Endometrial microvascular endothelial cells (primary cell): ENCODE data around the gene BLOC1S4. TPM values are rescaled to one million over a fixed set of nuclear protein-coding genes. Genes with fewer than 3 reads are reported as not detected.
"Not testable (repeated sequence)": the region's sequence is repeated elsewhere in the genome, so short reads cannot be mapped to it uniquely, and the experiment has no call there.

Experiments
- in situ Hi-C: cut with HindIII; loops from 2 replicates; pipeline ENCODE4 v1.10.0; 2017; ENCODE audit warnings: low sequenced_read_pairs, low pct_unique_long_range_greater_than_20kb; ENCODE audit errors: inconsistent ontology term
- total RNA-seq: library from RNA; depleted of rRNA; stranded (reverse); fragments of >200 nt; gene quantifications from one replicate; pipeline ENCODE4 v1.2.3, GENCODE V29; 2015; ENCODE audit errors: inconsistent ontology term

The BLOC1S4 gene
- total RNA-seq, 1 donor from 2014 or later, result 10.1 TPM

DNA sequence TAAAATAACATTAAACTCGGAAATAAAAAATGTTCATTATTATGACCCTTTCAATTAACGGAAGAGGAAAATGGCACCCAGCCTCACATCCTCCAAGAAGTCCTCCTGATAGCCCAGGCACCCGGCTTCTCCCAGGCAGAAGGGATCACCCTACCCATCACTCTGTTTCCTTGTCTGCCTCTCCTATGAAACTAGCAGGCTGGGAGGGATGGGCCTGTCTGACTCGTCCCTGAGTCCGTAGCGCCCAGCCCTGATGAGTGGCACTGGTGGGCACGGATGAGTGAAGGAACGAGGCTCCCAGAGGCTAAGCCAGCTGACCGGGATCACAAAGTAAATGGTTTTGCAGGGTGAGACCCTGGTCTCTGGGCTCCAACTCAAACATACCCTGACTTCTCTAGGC, 37.9 kb downstream of the BLOC1S4 start:
- in situ Hi-C loops, result no loop called here

GRCh38 chr4:6754481-6755087, 38.6 kb downstream of the BLOC1S4 start:
- in situ Hi-C loops, result no loop called here

GRCh38 chr4:6755088-6755753, 39.2 kb downstream of the BLOC1S4 start:
- in situ Hi-C loops, result no loop called here

DNA sequence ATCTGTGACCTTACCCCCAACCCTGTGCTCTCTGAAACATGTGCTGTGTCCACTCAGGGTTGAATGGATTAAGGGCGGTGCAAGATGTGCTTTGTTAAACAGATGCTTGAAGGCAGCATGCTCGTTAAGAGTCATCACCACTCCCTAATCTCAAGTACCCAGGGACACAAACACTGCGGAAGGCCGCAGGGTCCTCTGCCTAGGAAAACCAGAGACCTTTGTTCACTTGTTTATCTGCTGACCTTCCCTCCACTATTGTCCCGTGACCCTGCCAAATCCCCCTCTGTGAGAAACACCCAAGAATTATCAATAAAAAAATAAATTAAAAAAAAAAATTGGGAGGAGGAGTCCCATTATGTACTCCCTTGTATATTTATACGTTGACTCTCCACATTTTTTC, 40.4 kb downstream of the BLOC1S4 start:
- in situ Hi-C loops, result not testable (repeated sequence)

GRCh38 chr4:6758728-6759127, 42.8 kb downstream of the BLOC1S4 start:
- in situ Hi-C loops, result no loop called here

DNA sequence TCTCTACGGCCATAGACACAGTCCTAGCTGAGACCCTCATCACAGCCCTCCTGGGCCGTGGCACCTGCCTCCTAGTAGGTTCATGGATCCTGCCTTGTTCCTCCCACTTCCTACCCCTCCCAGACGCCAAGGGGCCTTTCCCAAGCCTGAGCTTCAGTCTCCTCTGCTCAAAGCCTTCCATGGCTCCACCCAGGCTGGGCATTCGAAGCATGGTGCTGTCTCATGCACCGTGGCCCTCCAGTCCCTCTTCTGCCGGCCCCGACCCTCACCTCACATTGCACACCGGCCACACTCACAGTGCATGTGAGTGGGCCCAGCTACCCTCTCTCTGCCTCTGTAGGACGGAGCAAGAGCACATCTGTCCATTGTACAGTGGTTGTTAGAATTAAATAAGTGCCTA, 44.9 kb downstream of the BLOC1S4 start:
- in situ Hi-C loops, result no loop called here

DNA sequence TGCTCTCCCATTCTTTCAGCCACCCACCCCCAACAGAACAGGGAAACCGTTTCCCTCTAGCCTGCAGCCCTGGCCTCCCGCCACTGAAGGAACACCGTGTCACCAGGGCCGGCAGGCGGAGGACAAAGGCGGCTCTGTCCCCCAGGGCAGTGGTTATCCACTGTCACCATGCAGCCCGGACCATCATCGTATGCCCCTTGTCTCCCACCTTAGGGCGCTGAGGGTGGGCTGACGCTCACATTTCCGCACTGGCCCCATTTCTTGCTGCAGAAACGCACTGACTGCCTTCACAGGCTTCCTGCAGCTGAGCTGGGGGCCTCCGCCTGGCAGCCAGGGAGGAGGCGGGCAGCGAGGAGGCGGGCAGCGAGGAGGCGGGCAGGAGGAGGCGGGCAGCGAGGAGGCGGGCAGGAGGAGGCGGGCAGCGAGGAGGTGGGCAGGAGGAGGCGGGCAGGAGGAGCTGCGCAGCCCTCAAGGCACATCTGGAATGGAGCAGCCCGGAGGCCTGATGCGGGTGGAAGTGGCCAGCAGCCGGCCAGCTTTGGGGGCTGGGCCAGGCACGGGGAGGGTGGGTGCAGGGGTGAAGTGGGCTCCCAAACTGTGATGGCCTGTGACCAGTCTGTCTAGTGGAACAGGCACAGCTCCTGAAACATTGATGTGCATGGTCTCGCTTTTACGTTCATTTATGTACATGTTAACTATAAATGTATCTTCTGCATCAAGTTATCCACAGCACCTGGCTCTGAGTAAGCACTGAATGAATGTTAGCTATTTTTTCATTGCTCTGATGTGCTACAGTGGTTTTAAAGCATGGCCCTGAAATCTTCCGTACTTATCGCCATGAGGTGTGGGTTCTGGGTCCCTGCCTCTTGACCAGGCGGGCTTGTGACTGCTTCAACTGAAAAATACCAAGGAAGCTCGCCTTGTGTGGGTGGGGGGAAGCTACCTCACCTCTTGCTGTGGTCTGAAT, 46.0 kb downstream of the BLOC1S4 start:
- in situ Hi-C loops, result no loop called here

DNA sequence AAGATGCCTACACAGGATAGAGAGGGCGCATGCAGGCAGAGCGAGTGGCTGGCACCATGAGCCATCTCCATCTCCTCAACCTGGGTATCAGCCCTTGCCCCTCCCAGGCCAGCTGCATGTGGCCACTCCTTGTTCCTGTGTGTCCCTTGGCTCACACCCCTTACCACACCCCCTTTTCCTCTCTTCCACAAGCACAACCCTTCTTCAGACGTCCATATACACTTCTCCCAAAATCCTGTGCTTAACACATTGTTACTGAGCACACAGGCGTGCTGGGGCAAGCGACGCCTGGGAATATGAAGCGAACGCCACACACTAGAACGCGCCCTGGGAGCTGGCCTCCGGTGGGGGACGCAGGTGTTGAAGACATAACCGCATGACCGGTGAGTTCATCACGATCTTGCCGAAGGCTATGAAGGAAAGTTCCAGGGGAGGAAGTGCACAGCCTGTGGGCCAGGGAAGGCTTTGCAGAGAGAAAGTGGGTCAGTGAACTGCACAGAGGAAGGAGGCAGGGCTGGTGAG, 47.4 kb downstream of the BLOC1S4 start:
- in situ Hi-C loops, result no loop called here

GRCh38 chr4:6764976-6765620, 49.1 kb downstream of the BLOC1S4 start:
- in situ Hi-C loops, result no loop called here

GRCh38 chr4:6765703-6766102, 49.7 kb downstream of the BLOC1S4 start:
- in situ Hi-C loops, result no loop called here

Other genes starting within 250 kb of the BLOC1S4 start
- not detected for gene PPP2R2C, start 243.6 kb upstream of the BLOC1S4 start, total RNA-seq
- gene MAN2B2, start 141.0 kb upstream of the BLOC1S4 start, total RNA-seq, result 20.4 TPM
- 355 TPM for gene MRFAP1, start 75.5 kb upstream of the BLOC1S4 start, total RNA-seq
- gene S100P, start 22.3 kb upstream of the BLOC1S4 start, total RNA-seq, result not detected
- 48.1 TPM for gene MRFAP1L1, start 6.3 kb upstream of the BLOC1S4 start, total RNA-seq
- gene KIAA0232, start 66.6 kb downstream of the BLOC1S4 start, total RNA-seq, result 7.4 TPM
- 14.5 TPM for gene TBC1D14, start 193.7 kb downstream of the BLOC1S4 start, total RNA-seq